H1 (cell line): ENCODE data around the gene CALR. TPM values are rescaled to one million over a fixed set of nuclear protein-coding genes. Genes with fewer than 3 reads are reported as not detected.

Source experiments
- CHD7 ChIP-seq: fragments of 300-600 bp; sonication (generic); IDR thresholded peaks from 2 replicates; pipeline ENCODE4 v1.7.1; 2012; ENCODE audit warnings: low read length, moderate library complexity, mild to moderate bottlenecking, inconsistent platforms; ENCODE audit not compliant: insufficient replicate concordance
- TCF12 ChIP-seq: IDR thresholded peaks from 2 replicates; pipeline ENCODE4 v1.6.1; 2011; ENCODE audit warnings: low read depth, mild to moderate bottlenecking, low read length
- polyA plus RNA-seq, 7 experiments: library from polyadenylated mRNA; depleted of rRNA in 3 of 7; stranded (reverse) in 5 of 7; unstranded in 2 of 7; fragments of >200 nt in 5 of 7; fragments of 200-250 nt in 2 of 7; gene quantifications; 1 replicate in 5 of 7; 2 replicates in 1 of 7; 4 replicates in 1 of 7; pipeline versions ENCODE4 v1.2.1 to v1.2.3, GENCODE V29; 2011 to 2013; ENCODE audit warnings: missing spikeins in 2 of 7, mixed read lengths in 2 of 7
- total RNA-seq: library from RNA; stranded (reverse); fragmentation: NEBNext Ultra II Directional; extraction: Animal tissue kit (Norgen Biotek cat#: 25700); gene quantifications from 2 replicates; pipeline ENCODE4 v1.2.1, GENCODE V29; 2021

CALR gene
- total and polyA plus RNA-seq, 2 of the 8 experiments (the other 6 are each of a cell fraction or from before 2014, with no cell fraction given): 591 to 1,155 TPM

- TF ChIP-seq CHD7: no peak
- no peak for TF ChIP-seq TCF12
These were observed 52.4 kb downstream of the CALR start (continued) for GRCh38 chr19:12990853-12991252.
